Superior temporal gyrus (tissue), 1 donor: ENCODE results near the gene GSN.

Experiments
- DNase-seq: peaks from one replicate; pipeline ENCODE4 v3.0.0-alpha.2; 2016; ENCODE audit errors: extremely low spot score

GSN gene

DNA sequence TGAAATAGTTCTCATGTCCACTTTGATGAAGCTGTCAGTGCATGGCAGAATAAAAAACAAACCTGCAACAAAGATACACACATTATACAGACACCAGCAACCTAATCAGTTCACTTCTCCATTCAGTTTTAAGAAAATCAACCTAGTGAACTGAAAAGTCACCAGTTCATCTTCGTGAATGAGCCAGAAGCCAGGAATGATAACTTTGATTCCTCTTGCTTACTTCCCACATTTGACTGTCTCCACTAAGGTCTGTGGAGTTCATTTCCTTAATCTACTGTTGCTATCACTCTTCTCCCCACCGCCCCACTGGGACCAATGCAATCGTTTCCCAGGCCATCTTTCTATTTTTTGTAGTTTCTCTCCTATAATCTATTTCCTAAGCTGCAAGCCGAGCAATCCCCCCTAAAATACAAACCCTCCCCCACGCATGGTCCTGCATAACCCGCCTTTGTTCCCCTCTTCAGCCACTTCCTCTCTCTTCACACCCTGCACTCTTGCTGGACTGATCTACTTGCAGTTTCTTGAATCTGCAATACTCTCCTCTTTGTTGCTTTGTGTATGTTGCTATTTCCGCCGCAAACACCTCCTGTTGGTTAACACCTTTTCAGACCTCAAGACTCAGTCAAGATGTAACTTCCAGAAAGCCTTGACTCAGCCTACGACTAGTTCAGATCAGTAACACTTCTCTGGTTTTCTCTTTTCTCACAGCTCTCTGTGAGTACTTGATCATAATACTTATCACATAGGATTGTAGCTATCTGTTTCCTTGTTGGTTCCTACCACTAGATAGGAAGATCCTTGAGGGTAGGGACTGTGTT lies 85.5 kb downstream of the GSN start:
- no peak for DNase-seq

GRCh38 chr9:121354141-121354540 lies 86.2 kb downstream of the GSN start:
- no peak for DNase-seq

- no peak for DNase-seq
These were observed 86.8 kb downstream of the GSN start for GRCh38 chr9:121354762-121355161.

- no peak for DNase-seq
These were observed 89.0 kb downstream of the GSN start for GRCh38 chr9:121357011-121357410.

DNA sequence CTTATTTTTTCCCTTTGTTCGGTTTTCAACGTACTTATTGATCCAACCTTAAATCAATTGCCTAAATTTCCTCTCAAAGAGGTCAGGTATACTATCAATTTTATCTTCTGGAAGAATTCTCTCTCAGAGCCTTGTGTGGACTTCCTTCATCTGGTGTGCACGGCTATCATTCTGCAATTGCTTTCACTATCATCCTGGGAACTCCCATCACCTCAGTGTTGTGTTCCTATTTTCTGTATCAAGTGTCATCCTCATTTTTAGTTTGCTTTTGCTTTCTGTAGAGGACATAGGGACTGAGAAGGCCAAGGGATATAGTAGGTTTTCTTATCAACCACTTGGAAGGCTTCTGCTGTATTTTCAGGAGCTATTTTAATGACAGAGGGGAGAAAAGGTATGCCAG lies 90.8 kb downstream of the GSN start:
- no peak for DNase-seq

DNA sequence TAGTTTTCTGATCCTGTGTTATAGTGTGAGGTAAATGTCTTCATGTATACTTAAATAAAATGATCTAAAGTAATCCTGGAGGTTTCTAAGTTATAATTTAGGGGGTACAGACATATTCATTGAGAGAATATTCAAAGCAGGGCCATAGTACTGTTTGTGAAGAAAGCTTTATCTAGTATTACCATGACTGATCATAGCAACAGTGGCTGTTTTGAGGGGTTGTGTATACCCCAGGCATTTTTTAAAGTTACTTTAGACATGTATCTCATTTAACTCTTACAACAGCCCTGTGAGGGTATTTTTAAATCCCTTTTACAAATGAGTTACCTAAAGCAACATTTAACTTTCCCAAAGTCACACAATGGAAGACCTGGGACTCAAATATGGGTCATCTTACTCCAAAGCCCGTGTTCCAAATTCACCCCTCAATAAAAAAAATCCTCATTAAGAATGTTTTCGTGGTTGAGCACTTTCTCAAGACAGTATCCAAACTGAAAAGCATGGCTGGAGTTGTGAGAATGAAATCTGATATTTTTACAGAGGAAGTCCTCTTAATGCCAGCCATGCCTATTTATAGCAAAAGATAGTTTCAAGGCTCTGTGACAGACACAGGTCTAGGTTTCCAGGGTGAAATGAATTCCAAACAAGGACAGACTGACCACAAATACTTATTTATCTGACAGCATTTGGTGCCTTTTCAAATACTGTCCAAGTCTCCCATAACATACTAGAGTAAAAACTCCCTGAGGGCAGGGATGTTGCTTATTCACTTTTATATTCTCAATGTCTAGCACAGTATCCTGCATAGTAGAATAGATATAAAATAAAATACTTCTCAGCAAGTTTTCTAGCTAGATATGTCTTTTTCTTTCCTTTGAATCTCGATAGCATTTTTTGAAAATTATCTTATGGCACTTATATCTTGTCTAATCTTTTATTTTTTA lies 91.7 kb downstream of the GSN start:
- DNase-seq, result no peak

DNA sequence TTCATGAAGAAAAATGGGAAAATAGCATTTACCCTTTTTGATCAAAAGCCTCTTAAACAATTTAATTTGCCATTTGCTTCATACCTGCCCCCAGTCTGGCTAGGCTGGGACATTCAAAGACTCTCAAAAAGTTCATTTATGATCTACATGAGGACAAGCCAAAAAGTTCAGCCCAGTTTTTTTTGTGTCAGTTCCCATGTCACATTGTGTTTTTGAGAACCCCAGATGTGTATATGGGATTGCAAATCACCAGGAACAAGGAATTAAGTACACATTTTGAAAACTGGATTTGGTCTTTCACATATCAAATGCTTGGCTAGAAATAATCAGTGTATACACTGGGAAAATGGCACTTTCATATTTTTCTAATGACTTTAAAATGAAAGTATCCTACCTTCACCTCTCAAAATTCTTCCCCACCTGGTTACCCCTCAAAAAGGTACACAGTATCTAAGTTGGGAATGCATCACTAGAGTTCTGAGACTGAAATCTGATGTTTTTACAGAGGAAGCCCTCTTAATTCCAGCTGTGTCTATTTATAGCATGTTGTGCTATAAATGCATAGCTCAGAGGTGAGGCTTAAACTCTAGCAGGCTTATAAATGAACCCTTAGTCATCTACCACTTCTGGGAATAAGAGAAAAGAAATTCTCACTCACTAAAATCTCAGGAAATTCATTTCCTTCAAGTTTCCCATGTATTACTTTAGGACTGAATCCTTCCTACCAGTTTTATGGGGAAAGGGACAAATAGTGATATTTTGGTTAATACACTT lies 92.8 kb downstream of the GSN start:
- DNase-seq, result no peak

GRCh38 chr9:121362813-121363621 lies 95.1 kb downstream of the GSN start:
- no peak for DNase-seq

- DNase-seq, result no peak
These were observed 95.6 kb downstream of the GSN start for GRCh38 chr9:121363622-121363961.

DNA sequence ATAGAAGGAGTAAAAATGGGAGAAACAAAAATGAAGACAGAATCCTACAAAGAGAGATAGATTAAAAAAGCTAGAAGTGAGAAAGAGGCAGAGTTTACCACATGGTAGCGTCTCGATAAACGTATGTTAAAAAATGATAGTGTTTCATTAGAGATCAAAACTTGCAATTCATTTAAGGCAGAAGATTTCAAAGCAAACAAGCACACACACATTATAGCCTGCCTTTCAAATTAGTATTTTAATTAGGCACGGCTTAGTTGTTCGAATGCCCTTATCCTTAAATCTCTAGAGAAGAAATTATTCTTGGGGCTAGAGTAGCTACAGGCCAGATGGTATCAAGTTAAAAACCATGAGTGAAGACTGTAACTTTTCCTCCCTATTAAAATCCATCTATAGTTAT lies 96.1 kb downstream of the GSN start:
- no peak for DNase-seq

GRCh38 chr9:121364886-121365285 lies 96.9 kb downstream of the GSN start:
- no peak for DNase-seq

- DNase-seq, result no peak
These were observed 97.6 kb downstream of the GSN start for GRCh38 chr9:121365564-121365963.

DNA sequence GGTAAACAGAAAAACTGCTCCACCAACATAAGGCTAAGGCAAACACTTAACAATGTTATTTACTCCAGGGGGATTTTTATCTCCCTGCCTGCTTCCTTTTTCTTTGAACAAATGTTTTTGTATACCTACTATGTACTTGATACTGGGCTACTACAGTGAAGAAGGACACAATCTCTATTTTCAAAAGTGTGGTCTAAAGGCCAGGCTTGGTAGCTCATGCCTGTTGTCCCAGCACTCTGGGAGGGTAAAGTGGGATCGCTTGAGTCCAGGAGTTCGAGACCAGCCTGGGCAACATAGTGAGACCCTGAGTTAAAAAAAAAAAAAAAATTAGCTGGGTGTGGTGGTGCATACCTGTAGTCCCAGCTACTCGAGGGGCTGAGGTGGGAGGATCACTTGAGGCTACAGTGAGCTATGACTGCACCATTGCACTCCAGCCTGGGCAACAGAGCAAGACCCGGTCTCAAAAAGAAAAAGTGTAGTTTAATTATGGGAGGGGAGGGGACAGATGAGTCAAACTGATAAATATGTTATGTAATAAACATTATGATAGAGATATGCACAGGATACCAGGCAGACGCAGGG lies 98.7 kb downstream of the GSN start:
- DNase-seq, result no peak

GRCh38 chr9:121367306-121368137 lies 99.6 kb downstream of the GSN start:
- DNase-seq, result no peak

DNA sequence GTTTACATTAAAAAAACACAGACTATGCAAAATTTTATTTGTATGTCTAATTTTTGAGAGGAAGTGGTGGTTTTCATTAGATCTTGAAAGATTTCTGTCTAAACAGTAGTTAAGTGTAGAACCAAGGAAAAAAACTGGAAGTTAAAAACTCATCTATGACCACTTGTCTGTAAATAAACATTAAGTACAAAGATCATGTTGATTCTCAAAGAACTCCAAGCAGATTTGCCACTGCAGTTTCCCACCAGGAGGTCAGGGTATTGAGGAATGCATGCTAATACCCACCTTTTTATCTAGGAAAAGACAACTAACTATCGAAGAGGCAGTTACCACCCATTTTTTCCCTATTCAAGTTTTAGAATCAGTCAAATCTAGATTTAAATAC lies 100.2 kb downstream of the GSN start:
- DNase-seq, result no peak

DNA sequence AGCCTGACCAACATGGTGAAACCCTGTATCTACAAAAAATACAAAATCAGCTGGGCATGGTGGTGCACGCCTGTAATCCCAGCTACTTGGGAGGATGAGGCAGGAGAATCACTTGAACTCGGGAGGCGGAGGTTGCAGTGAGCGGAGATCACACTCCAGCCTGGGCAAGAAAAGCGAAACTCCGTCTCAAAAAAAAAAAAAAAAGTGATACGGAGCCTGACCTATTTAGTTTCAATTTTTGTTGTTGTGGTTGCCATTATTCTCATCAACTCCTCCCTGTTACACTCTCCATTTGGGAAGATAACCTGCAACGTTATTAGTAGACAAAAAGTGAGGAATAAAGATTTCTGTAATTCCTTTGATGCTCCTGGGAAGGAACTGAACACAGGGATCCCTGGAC lies 100.8 kb downstream of the GSN start:
- DNase-seq, result no peak

DNA sequence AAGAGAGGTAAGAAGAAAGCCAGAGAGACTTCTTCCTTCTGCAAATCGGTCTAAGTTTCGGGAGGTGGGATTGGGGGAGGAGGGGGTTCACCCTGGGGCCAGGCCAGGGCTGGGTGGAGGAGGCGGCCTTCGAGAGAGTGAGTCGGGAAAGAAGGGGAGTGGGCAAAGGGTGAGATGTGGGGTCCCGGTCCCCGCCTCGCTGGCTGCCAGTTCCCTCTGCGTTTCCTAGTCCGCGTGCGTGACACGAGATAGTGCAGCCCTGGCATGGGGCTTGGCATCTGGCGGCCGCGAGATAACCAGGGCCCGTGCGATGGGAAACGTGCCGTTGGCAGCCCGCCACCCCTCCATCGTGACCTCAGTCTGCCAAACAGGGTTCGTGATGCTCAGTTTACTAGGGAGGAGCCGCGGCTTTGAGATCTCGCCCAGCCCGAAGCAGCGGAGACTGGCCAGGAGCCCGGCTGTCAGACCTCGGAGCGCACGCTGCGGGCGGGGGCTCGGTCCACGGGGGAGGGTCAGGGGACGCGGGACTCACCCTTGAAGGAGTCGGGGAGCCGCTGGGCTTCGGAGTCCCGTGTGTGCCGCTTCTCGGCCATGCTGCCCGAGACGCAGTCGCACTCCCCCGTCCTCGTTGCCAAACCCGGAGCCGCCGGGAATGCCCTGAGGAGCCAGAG lies 101.8 kb downstream of the GSN start, which contains the start of gene STOM:
TSS of gene STOM (minus strand) at position 656 of the 671 bp plus-strand sequence. CDS start at position 593, 63 bp downstream.
- DNase-seq, result no peak

DNA sequence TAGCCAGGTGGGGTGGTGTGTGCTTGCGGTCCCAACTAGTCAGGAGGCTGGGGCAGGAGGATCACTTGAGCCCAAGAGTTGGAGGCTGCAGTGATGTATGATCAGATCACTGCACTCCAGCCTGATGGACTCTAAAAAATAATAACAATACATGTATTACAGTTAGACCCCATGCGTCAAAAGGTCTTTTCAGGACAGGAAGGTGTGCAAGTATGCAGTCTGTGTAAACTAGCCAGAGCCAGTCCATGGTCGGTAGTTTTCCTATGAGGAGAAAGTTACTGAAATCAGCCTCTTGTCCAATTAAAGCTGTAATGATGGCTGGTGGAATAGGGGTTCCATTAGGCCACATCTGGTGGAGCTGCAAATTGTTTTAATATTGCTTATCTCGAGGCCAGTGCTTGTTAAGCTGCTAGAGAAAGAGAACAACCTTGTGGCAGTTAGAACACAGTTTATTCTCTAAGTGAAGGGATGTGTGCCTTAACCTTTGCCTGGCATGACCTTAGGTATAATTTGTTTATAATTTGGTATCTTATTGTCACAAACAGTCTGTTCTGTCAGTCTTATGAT lies 103.6 kb downstream of the GSN start:
- DNase-seq, result no peak
